Measurements from ENCODE around the gene LARP1B. TPM values are rescaled to one million over a fixed set of nuclear protein-coding genes. Genes with fewer than 3 reads are reported as not detected.
"Not testable (repeated sequence)": the region's sequence is repeated elsewhere in the genome, so short reads cannot be mapped to it uniquely, and the experiment has no call there.

LARP1B gene
- total RNA-seq, 8 experiments from 2014 or later, result 11.9 to 41.7 (median 25.7) TPM

DNA sequence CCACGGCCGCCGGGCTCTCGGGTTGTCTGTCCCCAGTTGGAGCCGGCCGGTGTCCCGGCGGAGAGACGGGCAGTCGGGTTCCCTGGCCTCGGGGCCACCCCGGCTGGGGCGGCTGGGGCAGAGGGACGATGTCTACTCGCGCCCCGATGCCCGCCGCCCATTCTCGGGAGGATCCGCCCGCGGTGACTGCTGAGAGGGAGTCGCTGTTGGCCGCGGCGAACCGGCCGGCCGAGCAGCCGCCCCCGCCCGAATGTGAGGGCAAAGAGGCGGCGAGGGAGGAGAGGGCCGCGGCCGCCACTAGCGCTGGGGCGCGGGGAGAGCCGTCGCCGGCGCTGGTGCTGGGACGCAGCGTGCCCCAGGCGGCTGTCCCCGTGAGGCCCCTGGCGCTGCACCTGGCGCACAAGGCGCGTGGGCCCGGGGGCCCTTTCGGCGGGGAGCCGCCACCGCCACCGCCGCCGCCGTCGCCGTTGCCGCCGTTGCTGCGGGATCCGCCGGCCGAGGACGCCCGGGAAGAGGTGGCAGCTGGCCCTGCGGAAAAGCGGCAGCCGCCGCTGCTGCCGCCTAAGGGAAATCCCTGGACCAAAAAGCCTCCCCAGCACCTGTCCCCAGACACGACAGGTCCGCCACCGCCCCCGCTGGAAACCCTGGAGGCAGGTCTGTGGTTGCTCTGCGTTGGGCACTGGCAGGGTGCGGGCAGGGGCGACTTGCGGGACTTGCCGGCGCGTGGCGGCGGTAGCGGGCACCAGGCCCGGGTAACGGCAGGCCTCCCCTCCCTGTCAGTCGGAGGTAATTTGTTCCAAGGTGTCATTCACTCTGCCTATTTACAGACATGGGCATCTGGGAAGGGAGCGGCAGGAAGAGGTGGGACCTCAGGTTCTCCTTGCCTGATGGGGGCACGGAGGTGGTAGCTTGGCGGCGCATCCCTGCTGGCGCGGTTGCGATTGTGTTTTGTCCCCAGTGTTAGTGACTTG is 739 bp downstream of the LARP1B start:
- ATAC-seq (replicated peaks in 6 of 8), result peak; percentile 31 to 40 (median 34)
- WGBS, 10 experiments, result 0 to 3% (median 0%) methylated on average over 1 to 29 of the region's 101 CpGs; no CpG with 5 or more reads in 2 of the 10 experiments
- in situ Hi-C loops (cut with MboI; ENCODE audit: low pct_unique_long_range_greater_than_20kb in 2 of 9, low sequenced_read_pairs in 9 of 9, unreplicated experiment in 9 of 9), result no loop called here
- H3K27ac ChIP-seq, result peak overlapping the region; percentile 93 to 94
- peaks cover 0 to 10% of the 10 kb centered on the region in 2 donors for H3K4me1 ChIP-seq (replicated peaks in 1 of 2)
- H3K4me3 ChIP-seq, result peak overlapping the region; percentile 72 to 93 (median 80)

DNA sequence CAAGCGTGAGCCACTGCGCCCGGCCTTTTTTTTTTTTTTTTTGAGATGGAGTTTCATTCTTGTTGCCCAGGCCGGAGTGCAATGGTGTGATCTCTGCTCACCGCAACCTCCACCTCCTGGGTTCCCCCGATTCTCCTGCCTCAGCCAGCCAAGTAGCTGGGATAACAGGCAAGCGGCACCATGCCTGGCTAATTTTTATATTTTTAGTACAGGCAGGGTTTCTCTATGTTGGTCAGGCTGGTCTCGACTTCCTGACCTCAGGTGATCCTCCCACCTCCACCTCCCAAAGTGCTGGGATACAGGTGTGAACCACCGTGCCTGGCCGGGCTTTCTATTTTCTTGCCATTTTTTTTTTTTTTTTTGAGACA is 5.3 kb downstream of the LARP1B start:
- ATAC-seq (replicated peaks in 6 of 8); in situ Hi-C loops (cut with MboI; ENCODE audit: low pct_unique_long_range_greater_than_20kb in 2 of 9, low sequenced_read_pairs in 9 of 9, unreplicated experiment in 9 of 9): not testable (repeated sequence)
- WGBS, 10 experiments, result 92 to 100% (median 98%) methylated on average over 1 to 8 of the region's 10 CpGs; no CpG with 5 or more reads in 2 of the 10 experiments

DNA sequence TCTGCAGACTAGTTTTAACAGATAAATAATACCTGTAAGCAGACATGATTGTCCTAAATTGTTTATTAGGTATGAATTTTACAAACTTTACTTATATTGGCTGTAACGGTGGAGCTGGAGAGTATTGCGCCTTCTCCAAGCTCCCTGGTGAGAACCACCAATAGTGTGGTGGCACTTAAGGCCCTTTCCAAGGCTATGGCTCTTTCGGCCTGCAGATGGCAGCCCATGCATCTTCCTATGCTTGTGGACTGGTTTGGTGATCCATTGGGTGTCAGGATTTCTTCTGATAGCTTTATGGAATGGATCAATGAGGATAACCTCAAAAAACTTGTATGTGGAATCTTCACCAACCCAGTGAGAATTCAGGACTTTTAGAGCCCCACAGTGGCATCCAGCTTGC is 7.8 kb downstream of the LARP1B start:
- in situ Hi-C loops (cut with MboI; ENCODE audit: low pct_unique_long_range_greater_than_20kb in 2 of 9, low sequenced_read_pairs in 9 of 9, unreplicated experiment in 9 of 9), result no loop called here
- H3K4me1 ChIP-seq (replicated peaks in 1 of 2), result no peaks in the 10 kb centered on the region
- ATAC-seq (replicated peaks in 6 of 8), result peak in 3 of 8 experiments; percentile 56 to 63 (median 60)

More for the DNA sequence above, 5.3 kb downstream of the LARP1B start:
- not testable (repeated sequence) for H3K27ac ChIP-seq; H3K4me1 ChIP-seq (replicated peaks in 1 of 2); H3K4me3 ChIP-seq

DNA sequence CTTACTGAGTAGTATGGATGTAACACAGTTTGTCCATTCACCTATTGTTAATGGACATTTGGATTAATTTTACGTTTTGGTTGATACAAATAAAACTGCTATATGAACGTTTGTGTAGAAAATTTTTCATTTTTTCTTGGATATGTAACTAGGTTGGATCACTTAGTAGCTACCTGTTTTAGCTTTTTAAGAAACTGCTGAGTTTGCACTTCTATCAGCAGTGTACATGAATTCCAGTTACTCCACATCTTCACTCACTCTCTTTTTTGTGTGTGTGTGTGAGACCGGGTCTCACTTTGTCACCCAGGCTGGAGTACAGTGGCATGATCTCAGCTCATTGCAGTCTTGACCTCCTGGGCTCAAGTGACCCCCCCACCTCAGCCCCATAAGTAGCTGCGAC is 15.4 kb downstream of the LARP1B start:
- ATAC-seq (replicated peaks in 6 of 8), result no peak
- WGBS, 10 experiments, result 54 to 100% (median 91%) methylated on average over 1 to 4 of the region's 4 CpGs; no CpG with 5 or more reads in 1 of the 10 experiments
- H3K27ac ChIP-seq, result no peak overlapping the region
- no peak overlapping the region for H3K4me3 ChIP-seq
- no peaks in the 10 kb centered on the region for H3K4me1 ChIP-seq (replicated peaks in 1 of 2)
- in situ Hi-C loops (cut with MboI; ENCODE audit: low pct_unique_long_range_greater_than_20kb in 2 of 9, low sequenced_read_pairs in 9 of 9, unreplicated experiment in 9 of 9), result no loop called here

More for the DNA sequence above, 7.8 kb downstream of the LARP1B start:
- WGBS, 10 experiments, result 80 to 100% (median 100%) methylated on average over 1 to 3 of the region's 3 CpGs; no CpG with 5 or more reads in 2 of the 10 experiments
- Histone ChIP-seq H3K27ac (no peak overlapping the region), H3K4me3 (no peak overlapping the region)

DNA sequence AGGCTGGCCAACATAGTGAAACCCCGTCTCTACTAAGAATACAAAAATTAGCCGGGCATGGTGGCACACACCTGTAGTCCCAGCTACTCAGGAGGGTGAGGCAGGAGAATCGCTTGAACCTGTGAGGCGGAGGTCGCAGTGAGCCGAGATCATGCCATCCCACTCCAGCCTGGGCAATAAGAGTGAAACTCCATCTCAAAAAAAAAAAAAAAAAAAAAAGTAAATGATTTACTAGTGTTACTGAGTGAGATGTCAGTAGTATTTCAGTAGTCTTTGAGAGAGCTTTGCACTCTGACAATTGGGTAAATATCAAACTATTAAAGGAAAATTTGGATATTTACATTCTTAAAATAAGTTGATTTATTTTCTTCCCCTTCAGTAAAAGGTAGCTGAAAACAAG is 34.2 kb downstream of the LARP1B start:
- H3K4me1 ChIP-seq (replicated peaks in 1 of 2); H3K27ac ChIP-seq; ATAC-seq (replicated peaks in 6 of 8); H3K4me3 ChIP-seq; in situ Hi-C loops (cut with MboI; ENCODE audit: low pct_unique_long_range_greater_than_20kb in 2 of 9, low sequenced_read_pairs in 9 of 9, unreplicated experiment in 9 of 9): not testable (repeated sequence)
- 87 to 100% (median 100%) methylated on average over 1 to 5 of the region's 6 CpGs; no CpG with 5 or more reads in 4 of the 10 experiments for WGBS, 10 experiments

DNA sequence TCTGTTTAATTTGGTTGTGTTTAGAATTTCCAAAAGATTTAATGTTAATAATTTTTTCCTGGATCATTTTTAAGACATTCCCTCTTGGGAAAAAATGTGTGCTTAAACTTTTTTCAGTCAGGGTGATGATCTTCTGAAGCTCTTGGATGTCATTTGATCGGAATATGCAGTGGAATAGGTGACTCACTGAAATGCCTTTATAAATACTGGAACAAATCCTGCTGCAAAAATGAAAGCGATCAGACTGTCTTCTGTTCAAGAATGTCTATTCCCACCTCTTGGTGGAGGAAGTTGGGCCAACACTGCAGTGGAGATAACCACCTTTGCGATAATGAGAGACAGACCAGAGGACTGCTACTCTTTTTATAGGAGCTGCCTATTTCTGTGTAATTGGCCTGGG is 46.7 kb downstream of the LARP1B start:
- H3K4me3 ChIP-seq, result no peak overlapping the region
- 75 to 100% (median 94%) methylated on average over 1 to 3 of the region's 3 CpGs; no CpG with 5 or more reads in 1 of the 10 experiments for WGBS, 10 experiments
- ATAC-seq (replicated peaks in 6 of 8), result peak in 2 of 8 experiments; percentile 27 to 30
- in situ Hi-C loops (cut with MboI; ENCODE audit: low pct_unique_long_range_greater_than_20kb in 2 of 9, low sequenced_read_pairs in 9 of 9, unreplicated experiment in 9 of 9), result no loop called here
- no peaks in the 10 kb centered on the region for H3K4me1 ChIP-seq (replicated peaks in 1 of 2)
- no peak overlapping the region for H3K27ac ChIP-seq

DNA sequence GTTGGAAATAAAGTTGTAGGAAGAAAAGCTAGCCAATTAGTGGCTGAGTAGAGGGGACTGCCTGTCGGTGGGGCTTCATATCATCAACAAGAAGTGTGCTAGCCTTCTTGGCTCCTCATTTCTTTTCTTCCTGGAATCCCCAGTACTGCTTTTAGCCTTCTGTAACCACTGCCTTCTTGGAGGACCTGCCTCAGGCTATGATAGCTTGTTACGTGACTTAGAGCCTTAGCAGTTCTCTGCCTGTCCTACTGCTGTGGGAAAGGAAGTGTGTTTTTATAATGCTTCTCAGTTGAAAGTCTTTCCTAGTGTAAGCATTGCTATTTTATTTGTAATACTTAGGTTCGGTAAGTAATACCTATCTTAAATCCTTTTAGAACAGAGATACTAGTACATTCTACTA is 61.9 kb downstream of the LARP1B start:
- in situ Hi-C loops (cut with MboI; ENCODE audit: low pct_unique_long_range_greater_than_20kb in 2 of 9, low sequenced_read_pairs in 9 of 9, unreplicated experiment in 9 of 9), result no loop called here
- ATAC-seq (replicated peaks in 6 of 8), result no peak

DNA sequence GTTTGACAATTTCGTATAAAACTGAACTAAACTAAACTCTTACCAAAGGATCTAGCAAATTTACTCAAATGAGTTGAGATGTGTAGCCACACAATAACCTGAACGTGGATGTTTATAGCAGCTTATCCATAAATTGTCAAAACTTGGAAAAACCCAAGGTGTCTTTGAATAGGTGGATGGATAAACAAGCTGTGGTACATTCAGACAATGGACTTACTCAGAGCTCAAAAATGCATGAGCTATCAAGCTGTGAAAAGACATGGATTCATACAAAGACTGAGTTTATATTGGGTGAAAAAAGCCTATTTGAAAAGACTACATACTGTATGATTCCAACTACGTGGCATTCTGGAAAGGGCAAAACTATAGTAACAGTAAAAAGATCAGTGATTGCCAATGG is 69.5 kb downstream of the LARP1B start:
- no peaks in the 10 kb centered on the region for H3K4me1 ChIP-seq (replicated peaks in 1 of 2)
- no peak overlapping the region for H3K4me3 ChIP-seq
- no peak overlapping the region for H3K27ac ChIP-seq
- WGBS, 10 experiments, result 86 to 100% (median 97%) methylated on average over 1 to 3 of the region's 3 CpGs; no CpG with 5 or more reads in 1 of the 10 experiments
- in situ Hi-C loops (cut with MboI; ENCODE audit: low pct_unique_long_range_greater_than_20kb in 2 of 9, low sequenced_read_pairs in 9 of 9, unreplicated experiment in 9 of 9), result no loop called here
- ATAC-seq (replicated peaks in 6 of 8), result peak in 1 of 8 experiments; percentile 15

More for the DNA sequence above, 61.9 kb downstream of the LARP1B start:
- WGBS, 10 experiments, result 80 to 100% (median 96%) methylated on average over 1 to 2 of the region's 3 CpGs
- Histone ChIP-seq H3K27ac (no peak overlapping the region), H3K4me3 (no peak overlapping the region), H3K4me1 (replicated peaks in 1 of 2) (no peaks in the 10 kb centered on the region)

DNA sequence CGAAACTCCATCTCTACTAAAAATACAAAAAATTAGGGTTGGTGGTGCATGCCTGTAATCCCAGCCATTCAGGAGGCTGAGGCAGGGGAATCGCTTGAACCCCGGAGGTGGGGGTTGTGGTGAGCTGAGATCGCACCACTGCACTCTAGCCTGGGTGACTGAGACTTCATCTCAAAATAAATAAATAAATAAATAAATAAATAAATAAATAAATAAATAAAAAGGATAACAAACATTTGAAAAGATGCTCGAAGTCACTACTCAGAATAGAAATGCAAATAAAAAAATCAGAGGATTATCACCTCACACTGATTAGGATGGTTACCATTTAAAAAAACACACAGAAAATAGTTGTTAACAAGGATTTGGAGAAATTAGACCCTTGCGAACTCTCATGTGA is 73.8 kb downstream of the LARP1B start:
- Histone ChIP-seq H3K27ac (no peak overlapping the region), H3K4me1 (replicated peaks in 1 of 2) (no peaks in the 10 kb centered on the region), H3K4me3 (no peak overlapping the region)
- in situ Hi-C loops (cut with MboI; ENCODE audit: low pct_unique_long_range_greater_than_20kb in 2 of 9, low sequenced_read_pairs in 9 of 9, unreplicated experiment in 9 of 9), result no loop called here
- ATAC-seq (replicated peaks in 6 of 8), result no peak
- WGBS, 10 experiments, result 82 to 100% (median 96%) methylated on average over 2 to 6 of the region's 6 CpGs

DNA sequence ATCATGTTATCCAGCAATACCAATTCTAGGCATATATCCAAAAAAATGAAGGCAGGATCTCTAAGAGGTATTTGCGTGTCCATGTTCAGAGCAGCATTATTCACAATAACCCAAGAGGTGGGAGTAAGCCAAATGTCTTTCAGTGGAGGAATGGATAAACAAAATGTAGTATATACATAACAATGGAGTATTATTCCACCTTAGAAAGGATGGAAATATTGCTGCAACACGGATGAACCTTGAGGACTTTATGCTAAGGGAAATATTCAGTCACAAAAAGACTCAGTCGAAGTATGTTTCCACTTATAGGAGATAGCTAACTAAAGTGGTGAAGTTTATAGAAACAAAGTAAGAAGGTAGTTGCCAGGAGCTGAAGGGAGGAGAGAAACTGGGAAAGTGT is 74.3 kb downstream of the LARP1B start:
- no peak for ATAC-seq (replicated peaks in 6 of 8)
- H3K27ac ChIP-seq, result no peak overlapping the region
- no peaks in the 10 kb centered on the region for H3K4me1 ChIP-seq (replicated peaks in 1 of 2)
- H3K4me3 ChIP-seq, result no peak overlapping the region
- 77 to 100% (median 96%) methylated on average over 1 to 3 of the region's 3 CpGs; no CpG with 5 or more reads in 1 of the 10 experiments for WGBS, 10 experiments
- in situ Hi-C loops (cut with MboI; ENCODE audit: low pct_unique_long_range_greater_than_20kb in 2 of 9, low sequenced_read_pairs in 9 of 9, unreplicated experiment in 9 of 9), result no loop called here

DNA sequence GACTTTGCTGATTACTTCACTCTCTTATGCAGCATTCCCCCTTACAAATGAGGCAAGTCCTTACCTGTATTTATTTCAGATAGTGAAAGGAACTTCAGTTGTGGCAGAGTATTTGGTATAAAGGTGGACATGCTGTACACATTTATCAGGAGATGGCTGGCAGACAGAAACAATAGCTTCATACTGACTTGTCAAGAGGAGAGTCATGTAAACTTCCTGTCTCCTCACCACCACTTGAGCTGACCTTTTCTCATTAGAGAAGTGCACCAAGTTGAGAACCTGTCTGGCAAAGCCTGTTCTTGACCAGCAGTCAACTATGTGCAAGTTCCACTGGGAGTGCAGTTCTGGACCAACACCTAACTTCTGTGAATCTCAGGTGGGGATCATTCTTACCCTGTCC is 80.8 kb downstream of the LARP1B start:
- Histone ChIP-seq H3K4me3 (no peak overlapping the region), H3K27ac (no peak overlapping the region), H3K4me1 (replicated peaks in 1 of 2) (no peaks in the 10 kb centered on the region)
- in situ Hi-C loops (cut with MboI; ENCODE audit: low pct_unique_long_range_greater_than_20kb in 2 of 9, low sequenced_read_pairs in 9 of 9, unreplicated experiment in 9 of 9), result no loop called here
- ATAC-seq (replicated peaks in 6 of 8), result no peak

DNA sequence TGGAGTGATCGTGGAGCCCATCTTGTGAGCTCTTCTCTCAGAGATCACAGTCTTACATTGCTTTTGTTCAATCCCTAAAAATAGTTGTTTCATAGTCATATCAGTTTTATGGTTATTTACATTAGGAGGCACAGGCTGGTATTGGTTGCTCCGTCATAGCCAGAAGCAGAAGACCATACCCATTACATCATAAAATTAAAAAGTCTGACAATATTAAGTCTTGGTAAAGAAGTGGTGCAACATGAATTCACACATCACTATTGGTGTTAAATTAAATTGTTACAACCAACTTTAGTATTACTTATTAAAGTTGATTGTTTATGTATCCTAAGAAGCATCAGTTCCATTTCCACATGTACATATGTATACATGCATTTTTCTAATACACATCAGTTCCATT is 84.6 kb downstream of the LARP1B start:
- Histone ChIP-seq H3K4me3 (no peak overlapping the region), H3K4me1 (replicated peaks in 1 of 2) (no peaks in the 10 kb centered on the region), H3K27ac (no peak overlapping the region)
- in situ Hi-C loops (cut with MboI; ENCODE audit: low pct_unique_long_range_greater_than_20kb in 2 of 9, low sequenced_read_pairs in 9 of 9, unreplicated experiment in 9 of 9), result no loop called here
- 90 to 100% (median 100%) methylated on average over 1 to 2 of the region's 2 CpGs; no CpG with 5 or more reads in 4 of the 10 experiments for WGBS, 10 experiments
- ATAC-seq (replicated peaks in 6 of 8), result no peak

DNA sequence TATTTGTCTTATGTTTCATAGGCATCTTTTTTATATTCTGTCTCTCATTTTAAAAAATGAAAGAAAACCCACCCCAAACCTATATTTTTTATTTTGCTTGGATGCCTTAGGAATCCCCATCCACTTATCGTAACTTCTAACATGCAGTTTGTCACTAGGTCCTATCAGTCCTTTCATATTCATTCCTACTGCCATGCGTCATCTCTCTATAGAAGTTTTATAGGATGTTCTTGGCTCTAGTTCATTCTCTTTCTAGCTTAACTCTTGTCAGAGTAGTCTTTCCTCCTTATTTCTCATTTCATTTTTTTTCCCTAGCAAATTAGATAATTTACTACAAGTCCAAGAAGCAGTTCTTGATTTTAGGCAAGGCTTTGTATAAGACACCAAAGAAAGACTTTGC is 92.7 kb downstream of the LARP1B start:
- ATAC-seq (replicated peaks in 6 of 8), result no peak
- 83 to 100% (median 100%) methylated on average over 1 to 2 of the region's 2 CpGs; no CpG with 5 or more reads in 1 of the 10 experiments for WGBS, 10 experiments
- H3K27ac ChIP-seq, result no peak overlapping the region
- H3K4me3 ChIP-seq, result no peak overlapping the region
- H3K4me1 ChIP-seq (replicated peaks in 1 of 2), result no peaks in the 10 kb centered on the region
- in situ Hi-C loops (cut with MboI; ENCODE audit: low pct_unique_long_range_greater_than_20kb in 2 of 9, low sequenced_read_pairs in 9 of 9, unreplicated experiment in 9 of 9), result no loop called here

Data from motor neuron (in vitro differentiated cells).